Muscle layer of duodenum (tissue), 2 donors: ENCODE measurements around the gene VRK3.

Experiments
- H3K27ac ChIP-seq: one replicate; pipeline ENCODE4 v1.7.0; 2013; ENCODE audit warnings: mild to moderate bottlenecking, low read length
- H3K27me3 ChIP-seq: one replicate; pipeline ENCODE4 v1.7.0; 2013; ENCODE audit warnings: low read depth, mild to moderate bottlenecking, control low read depth, low read length
- H3K36me3 ChIP-seq, 2 donors: one replicate each; pipeline ENCODE4 v1.7.0; 2013; ENCODE audit warnings: low read length in 2 of 2, control low read depth in 1 of 2, mild to moderate bottlenecking in 1 of 2; ENCODE audit not compliant: insufficient read depth in 2 of 2, control insufficient read depth in 1 of 2
- H3K4me1 ChIP-seq, 2 donors: one replicate each; pipeline ENCODE4 v1.7.0; 2013; ENCODE audit warnings: low read length in 2 of 2, mild to moderate bottlenecking in 2 of 2, control low read depth in 1 of 2, moderate library complexity in 1 of 2; ENCODE audit not compliant: insufficient read depth in 2 of 2, control insufficient read depth in 1 of 2
- H3K4me3 ChIP-seq, 2 donors: one replicate each; pipeline ENCODE4 v1.7.0; 2013; ENCODE audit warnings: low read length in 2 of 2, low read depth in 1 of 2, mild to moderate bottlenecking in 1 of 2
- H3K9me3 ChIP-seq, 2 donors: one replicate each; pipeline ENCODE4 v1.7.0; 2013; ENCODE audit warnings: low read length in 2 of 2, control low read depth in 1 of 2, mild to moderate bottlenecking in 1 of 2; ENCODE audit not compliant: control insufficient read depth in 1 of 2
- donor health status: healthy.

Gene VRK3

DNA sequence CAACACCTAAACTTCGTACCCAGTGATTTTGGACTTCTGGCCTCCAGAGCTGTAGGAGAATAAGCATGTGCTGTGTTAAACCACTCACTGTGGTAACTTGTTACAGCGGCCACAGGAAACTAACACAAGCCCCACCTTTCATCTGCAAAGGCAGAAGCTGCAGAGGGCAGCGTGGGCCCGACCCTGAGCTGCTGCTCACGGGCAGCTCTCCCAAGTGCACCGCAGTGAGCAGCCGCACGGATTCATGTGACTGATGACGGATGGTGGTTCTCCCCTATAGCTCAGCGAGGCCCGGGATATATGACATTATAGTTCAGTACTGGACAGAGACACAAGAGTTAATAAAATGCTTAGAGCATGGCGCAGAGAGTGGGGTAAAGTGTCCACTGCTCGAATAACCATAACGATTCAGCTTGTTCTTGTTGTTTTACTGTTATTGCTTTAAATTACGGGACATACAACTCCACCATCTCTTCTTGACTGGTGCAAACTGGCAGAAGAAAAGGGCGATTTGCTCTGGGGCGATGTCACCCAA, 21.9 kb downstream of the VRK3 start:
- peaks cover 47 to 72% of the 10 kb centered on the region in 2 donors for H3K36me3 ChIP-seq
- no peak overlapping the region for H3K27ac ChIP-seq
- no peaks in the 10 kb centered on the region for H3K9me3 ChIP-seq
- peaks cover 0 to 14% of the 10 kb centered on the region in 2 donors for H3K4me1 ChIP-seq
- no peak overlapping the region for H3K4me3 ChIP-seq
- no peaks in the 10 kb centered on the region for H3K27me3 ChIP-seq

DNA sequence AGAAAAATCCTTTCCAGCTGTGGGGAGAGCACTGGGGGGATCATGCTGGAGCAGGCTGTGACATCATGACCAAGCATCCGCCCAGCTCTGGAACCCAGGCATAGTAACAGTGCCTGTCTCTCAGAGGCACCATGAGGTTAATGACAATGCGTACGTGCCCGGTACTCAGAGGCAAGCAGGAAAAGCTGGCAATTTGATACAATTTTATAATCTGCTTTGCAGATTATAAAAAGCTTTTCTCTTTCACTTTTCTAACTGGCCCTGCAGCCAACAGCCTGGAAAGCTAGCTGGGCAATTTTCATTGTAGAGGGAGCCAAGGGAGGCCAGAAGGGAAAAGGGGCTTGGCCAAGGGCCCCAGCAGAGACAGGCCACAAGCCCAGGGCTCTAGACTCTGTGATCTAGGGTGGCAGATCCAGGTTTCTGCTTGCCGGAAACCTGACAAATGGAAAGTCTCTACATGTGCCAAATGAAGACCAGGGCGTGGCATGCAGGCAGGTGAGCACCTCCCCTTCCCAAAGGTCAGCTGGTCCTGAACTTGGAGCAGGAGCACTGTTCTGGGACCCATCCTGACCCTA, 22.7 kb downstream of the VRK3 start:
- Histone ChIP-seq H3K36me3 (peaks cover 44 to 72% of the 10 kb centered on the region in 2 donors), H3K27me3 (no peaks in the 10 kb centered on the region), H3K27ac (no peak overlapping the region), H3K4me3 (no peak overlapping the region), H3K9me3 (no peaks in the 10 kb centered on the region), H3K4me1 (peaks cover 0 to 14% of the 10 kb centered on the region in 2 donors)

DNA sequence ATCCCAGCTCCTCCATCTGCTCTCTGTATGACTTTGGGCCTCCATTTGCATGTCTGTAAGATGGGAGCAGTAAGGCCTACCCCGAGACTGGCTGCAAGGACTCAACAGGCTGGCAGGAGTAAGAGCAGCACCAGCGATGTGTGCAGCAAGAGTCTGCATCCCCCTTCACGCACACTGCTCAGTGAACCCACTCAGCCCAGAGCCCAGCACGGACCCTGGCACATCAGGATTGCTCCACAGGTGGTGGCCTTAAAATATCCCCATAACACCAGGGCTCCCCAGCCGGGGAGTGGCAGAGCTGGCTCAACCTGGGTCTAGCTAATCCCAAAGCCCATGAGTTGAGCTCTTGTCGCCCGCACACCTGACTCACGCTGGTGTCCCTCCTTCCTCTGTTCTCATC, 23.4 kb downstream of the VRK3 start:
- H3K4me1 ChIP-seq, result peaks cover 0 to 14% of the 10 kb centered on the region in 2 donors
- no peaks in the 10 kb centered on the region for H3K9me3 ChIP-seq
- no peak overlapping the region for H3K27ac ChIP-seq
- no peak overlapping the region for H3K4me3 ChIP-seq
- peaks cover 41 to 72% of the 10 kb centered on the region in 2 donors for H3K36me3 ChIP-seq
- H3K27me3 ChIP-seq, result no peaks in the 10 kb centered on the region

DNA sequence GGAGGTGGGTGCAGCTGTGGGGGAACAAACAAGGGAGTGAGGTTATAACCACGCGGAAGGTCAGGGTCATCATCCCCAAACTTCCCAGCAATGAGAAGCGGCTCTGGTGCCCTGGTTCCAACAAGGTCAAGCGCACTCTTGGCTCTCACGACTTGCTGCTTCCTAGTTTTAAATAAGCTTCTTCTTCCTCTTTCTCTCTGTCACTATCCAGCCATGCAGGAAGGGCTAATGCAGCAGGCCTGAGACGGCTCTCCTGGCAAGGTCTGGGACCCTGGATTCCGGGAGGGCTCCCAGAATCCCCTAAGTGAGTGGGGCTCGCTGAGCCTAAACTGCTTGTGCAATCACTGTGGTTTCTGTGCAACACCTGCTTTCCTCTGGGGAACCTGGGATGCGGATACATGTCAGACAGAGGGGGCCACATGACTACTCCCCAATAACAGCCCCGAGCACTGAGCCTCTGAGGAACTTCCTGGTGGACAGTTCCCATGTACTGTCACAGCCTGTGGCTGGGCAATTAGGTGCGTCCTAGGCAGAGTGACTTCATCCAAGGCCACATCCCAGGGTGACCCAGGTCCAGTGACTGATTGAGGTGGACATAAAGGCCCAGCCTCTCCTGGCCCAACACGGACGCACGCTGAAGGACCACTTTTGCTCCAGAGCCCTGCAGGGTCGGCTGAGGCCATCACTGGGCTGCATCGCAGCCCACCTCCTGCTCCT, 24.2 kb downstream of the VRK3 start:
- H3K9me3 ChIP-seq, result no peaks in the 10 kb centered on the region
- H3K27ac ChIP-seq, result no peak overlapping the region
- no peak overlapping the region for H3K4me3 ChIP-seq
- H3K36me3 ChIP-seq, result peaks cover 38 to 75% of the 10 kb centered on the region in 2 donors
- peaks cover 0 to 14% of the 10 kb centered on the region in 2 donors for H3K4me1 ChIP-seq
- no peaks in the 10 kb centered on the region for H3K27me3 ChIP-seq

DNA sequence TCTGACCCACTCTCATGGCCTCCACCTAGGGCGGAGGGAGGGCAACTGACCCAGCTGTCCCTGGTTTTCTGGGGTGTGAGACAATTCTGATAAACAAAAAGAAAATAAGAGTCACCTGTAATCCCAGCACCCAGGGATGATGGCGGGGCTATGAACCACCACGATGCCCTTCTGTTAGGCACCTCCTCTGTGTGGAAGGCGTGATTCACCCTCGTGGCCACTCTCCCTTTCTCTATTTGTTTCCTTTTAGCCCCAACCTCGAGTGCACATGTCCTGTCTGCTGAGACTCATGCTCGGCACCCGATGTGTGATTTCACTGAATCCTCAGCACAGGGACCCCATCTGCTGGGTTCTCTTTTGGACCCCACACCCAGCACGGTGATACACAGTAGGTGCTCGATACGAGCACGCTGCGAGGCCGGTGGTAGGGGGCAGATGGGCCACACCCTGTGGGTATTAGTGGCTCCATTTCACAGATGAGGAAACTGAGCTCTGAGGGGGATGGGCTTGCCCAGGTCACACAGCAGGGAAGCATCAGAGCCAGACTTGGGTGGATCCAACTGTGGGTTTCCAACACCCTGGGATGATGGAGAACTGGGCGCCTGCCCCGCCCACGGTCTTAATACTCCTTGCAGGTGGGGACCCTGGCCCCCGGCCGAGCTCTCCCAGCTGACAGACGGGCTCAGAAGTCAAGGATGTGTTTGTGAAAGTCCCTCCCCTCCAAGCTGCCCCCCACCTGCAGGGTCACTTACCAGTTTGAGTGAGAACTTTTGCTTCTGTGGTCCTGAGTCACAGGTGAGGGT, 24.9 kb downstream of the VRK3 start:
- H3K36me3 ChIP-seq, result peaks cover 37 to 75% of the 10 kb centered on the region in 2 donors
- H3K4me1 ChIP-seq, result peaks cover 0 to 14% of the 10 kb centered on the region in 2 donors
- H3K27me3 ChIP-seq, result no peaks in the 10 kb centered on the region
- H3K4me3 ChIP-seq, result no peak overlapping the region
- H3K27ac ChIP-seq, result no peak overlapping the region
- H3K9me3 ChIP-seq, result no peaks in the 10 kb centered on the region

DNA sequence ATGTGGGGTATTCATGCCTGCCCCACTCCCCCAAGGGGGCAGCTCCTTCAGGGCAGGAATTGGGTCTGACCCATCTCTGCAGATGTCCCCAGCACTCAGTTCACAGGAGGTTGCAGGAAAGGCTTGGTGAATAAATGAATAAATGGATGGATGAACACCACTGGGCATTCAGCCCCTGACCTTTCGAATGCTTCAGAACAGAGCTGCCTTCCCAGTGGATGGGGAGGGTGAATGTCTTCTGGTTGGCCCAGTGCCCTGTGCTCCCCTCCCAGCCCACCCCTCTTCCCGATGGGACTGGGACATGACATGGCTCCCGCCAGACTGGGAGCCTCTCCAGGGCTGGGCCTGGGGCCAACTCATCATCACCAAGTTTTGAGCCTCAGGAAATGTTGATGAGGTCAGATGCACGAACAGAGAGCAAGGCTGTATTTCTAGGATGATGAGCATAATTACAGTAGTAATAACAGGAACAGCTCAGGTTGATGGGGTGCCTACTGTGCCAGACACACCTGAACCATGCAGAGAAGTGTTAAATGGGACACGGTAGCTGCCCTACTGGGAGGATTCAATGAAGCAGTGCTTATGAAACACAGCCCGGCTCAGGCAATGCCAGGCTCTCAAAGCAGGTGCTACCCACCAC, 25.7 kb downstream of the VRK3 start:
- peaks cover 0 to 12% of the 10 kb centered on the region in 2 donors for H3K4me1 ChIP-seq
- H3K27ac ChIP-seq, result no peak overlapping the region
- peaks cover 42 to 82% of the 10 kb centered on the region in 2 donors for H3K36me3 ChIP-seq
- H3K27me3 ChIP-seq, result no peaks in the 10 kb centered on the region
- H3K9me3 ChIP-seq, result no peaks in the 10 kb centered on the region
- H3K4me3 ChIP-seq, result no peak overlapping the region

DNA sequence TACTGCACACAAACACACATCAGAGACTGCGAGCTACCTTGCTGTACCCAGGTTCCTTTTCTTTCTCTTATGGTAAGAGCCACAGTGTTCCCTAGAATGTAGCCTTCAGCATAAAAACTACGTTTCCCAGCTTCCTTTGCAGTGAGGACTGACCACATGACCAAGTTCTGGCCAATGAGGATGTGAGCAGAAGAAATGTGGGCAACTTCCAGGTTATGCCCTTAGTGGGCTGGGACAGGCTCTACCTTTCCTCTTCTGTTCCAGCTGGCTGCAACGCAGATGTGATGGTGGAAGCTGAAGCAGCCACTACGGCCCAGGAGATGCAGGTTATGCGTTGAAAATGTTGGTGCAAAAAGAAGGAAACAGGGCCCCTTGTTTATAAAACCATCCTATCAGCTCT, 27.5 kb downstream of the VRK3 start:
- Histone ChIP-seq H3K36me3 (peaks cover 51 to 87% of the 10 kb centered on the region in 2 donors), H3K27ac (no peak overlapping the region), H3K9me3 (no peaks in the 10 kb centered on the region), H3K4me1 (no peaks in the 10 kb centered on the region), H3K4me3 (no peak overlapping the region), H3K27me3 (no peaks in the 10 kb centered on the region)

DNA sequence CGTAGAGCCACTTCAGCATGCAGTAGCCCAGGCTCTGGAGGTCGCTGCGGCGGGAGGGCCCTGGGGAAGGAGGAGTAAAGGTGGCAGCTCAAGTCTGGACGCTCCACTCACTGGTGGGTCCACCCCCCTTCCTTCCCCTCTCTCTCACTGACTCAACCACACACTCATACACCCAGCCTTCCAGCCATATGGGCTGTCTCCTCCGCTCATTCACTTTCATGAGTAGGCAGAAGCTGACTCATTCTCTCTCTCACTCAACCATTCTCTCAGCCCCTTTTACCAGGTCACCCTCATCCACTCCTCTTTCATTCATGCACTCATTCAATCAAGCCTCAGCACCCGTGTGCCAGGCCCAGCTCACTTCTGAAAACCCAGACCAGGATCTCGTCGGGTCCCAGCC, 36.7 kb downstream of the VRK3 start:
- H3K36me3 ChIP-seq, result peaks cover 39 to 82% of the 10 kb centered on the region in 2 donors

DNA sequence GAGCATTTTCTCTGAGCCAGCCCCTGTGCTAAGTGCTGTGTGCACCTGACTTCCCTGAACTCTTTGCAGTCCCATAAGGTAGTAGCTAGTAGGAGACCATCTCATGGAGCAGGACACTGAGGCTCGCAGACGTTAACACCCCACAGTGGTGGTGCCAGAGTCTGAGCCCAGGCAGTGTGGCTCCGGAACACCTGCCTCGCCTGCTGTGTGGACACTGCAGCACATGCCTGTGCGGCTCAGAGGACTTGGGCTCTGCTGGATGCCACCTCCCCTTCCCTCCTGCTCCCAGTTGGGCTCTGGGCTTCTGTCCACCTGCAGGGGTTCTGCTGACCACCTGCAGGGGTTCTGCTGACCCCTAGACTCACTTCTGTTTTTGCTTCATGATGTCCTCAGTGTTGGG, 37.2 kb downstream of the VRK3 start:
- H3K4me3 ChIP-seq, result no peak overlapping the region
- no peak overlapping the region for H3K27ac ChIP-seq
- H3K36me3 ChIP-seq, result peaks cover 39 to 83% of the 10 kb centered on the region in 2 donors
- no peaks in the 10 kb centered on the region for H3K9me3 ChIP-seq
- no peaks in the 10 kb centered on the region for H3K27me3 ChIP-seq
- H3K4me1 ChIP-seq, result no peaks in the 10 kb centered on the region

More for the DNA sequence above, 36.7 kb downstream of the VRK3 start:
- no peaks in the 10 kb centered on the region for H3K9me3 ChIP-seq
- no peak overlapping the region for H3K27ac ChIP-seq
- H3K27me3 ChIP-seq, result no peaks in the 10 kb centered on the region
- no peak overlapping the region for H3K4me3 ChIP-seq
- H3K4me1 ChIP-seq, result no peaks in the 10 kb centered on the region

DNA sequence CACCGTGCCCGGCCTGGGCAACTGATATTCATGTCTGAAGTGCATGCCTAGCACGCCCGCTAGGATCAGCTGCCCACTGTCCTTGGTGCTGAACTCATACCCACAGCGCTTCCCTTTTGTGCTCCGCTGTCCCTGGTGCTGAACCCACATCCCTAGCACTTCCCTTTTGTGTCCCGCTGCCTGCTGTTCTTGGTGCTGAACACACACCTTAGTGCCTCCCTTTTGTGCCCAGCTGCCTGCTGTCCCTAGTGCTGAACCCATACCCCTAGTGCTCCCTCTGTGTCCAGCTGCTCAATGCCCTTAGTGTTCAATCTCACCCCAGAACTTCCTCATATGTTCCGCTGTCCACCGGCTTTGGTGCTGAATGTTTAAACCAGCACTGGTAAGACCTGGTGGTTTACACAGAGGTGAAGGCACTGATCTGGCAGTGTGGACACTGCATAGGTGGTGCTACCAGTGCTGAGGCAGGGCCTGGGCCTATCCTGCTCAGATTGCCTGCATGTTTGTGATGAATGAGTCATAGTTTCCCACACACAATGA, 37.9 kb downstream of the VRK3 start:
- H3K27me3 ChIP-seq, result no peaks in the 10 kb centered on the region
- peaks cover 44 to 78% of the 10 kb centered on the region in 2 donors for H3K36me3 ChIP-seq
- no peaks in the 10 kb centered on the region for H3K9me3 ChIP-seq
- H3K4me1 ChIP-seq, result no peaks in the 10 kb centered on the region
- no peak overlapping the region for H3K4me3 ChIP-seq
- no peak overlapping the region for H3K27ac ChIP-seq
